Measurements from ENCODE around the gene RNASE8. TPM values are rescaled to one million over a fixed set of nuclear protein-coding genes. Genes with fewer than 3 reads are reported as not detected.
A peak's percentile ranks its signal among the peaks of the same experiment; 100 is the strongest.

RNASE8 gene
- total RNA-seq, 3 donors from 2014 or later (not counting 1 experiment from before 2014, with no cell fraction given): not detected

GRCh38 chr14:21088687-21089086, 31.1 kb downstream of the RNASE8 start:
- peaks cover 23 to 24% of the 10 kb centered on the region in 2 donors for H3K4me1 Mint-ChIP-seq
- no peaks in the 10 kb centered on the region for H3K9me3 Mint-ChIP-seq
- no peaks in the 10 kb centered on the region for H3K36me3 ChIP-seq (ENCODE audit: control insufficient read depth, insufficient read depth, low read length)
- intact Hi-C loops (cut with micrococcal nuclease): no loop called here
- no peaks in the 10 kb centered on the region for H3K27me3 ChIP-seq (ENCODE audit: control insufficient read depth, insufficient read depth, low read length)
- no peak overlapping the region for H3K27ac ChIP-seq (ENCODE audit: low read length)
- H3K27me3 Mint-ChIP-seq (ENCODE audit: low read depth in 2 of 2): peaks cover 0 to 10% of the 10 kb centered on the region in 2 donors
- H3K27ac Mint-ChIP-seq: peak overlapping the region; percentile 66 to 76
- H3K36me3 Mint-ChIP-seq: no peaks in the 10 kb centered on the region
- WGBS (ENCODE audit: insufficient coverage): 86% methylated on average over 4 of the region's 4 CpGs
- no peak for TF ChIP-seq CTCF (IDR thresholded peaks at IDR 0.05)
- no peak overlapping the region for H3K4me3 Mint-ChIP-seq
- H3K4me1 ChIP-seq (ENCODE audit: control insufficient read depth, insufficient read depth, low read length): peaks cover 25% of the 10 kb centered on the region
- no peaks in the 10 kb centered on the region for H3K9me3 ChIP-seq (ENCODE audit: control insufficient read depth, insufficient read depth, low read length)
- DNase-seq (peak in 1 of 2 donors; percentile 28), ATAC-seq (no peak)
- H3K4me3 ChIP-seq (ENCODE audit: low read length): no peak overlapping the region

- DNase-seq: peak in 1 of 2 donors; percentile 14
- Histone ChIP-seq H3K4me3 (ENCODE audit: low read length) (no peak overlapping the region), H3K27me3 (ENCODE audit: control insufficient read depth, insufficient read depth, low read length) (no peaks in the 10 kb centered on the region), H3K27ac (ENCODE audit: low read length) (no peak overlapping the region), H3K9me3 (ENCODE audit: control insufficient read depth, insufficient read depth, low read length) (no peaks in the 10 kb centered on the region), H3K36me3 (ENCODE audit: control insufficient read depth, insufficient read depth, low read length) (no peaks in the 10 kb centered on the region), H3K4me1 (ENCODE audit: control insufficient read depth, insufficient read depth, low read length) (peaks cover 25% of the 10 kb centered on the region)
- Mint-ChIP-seq H3K27ac (peak overlapping the region; percentile 66 to 76), H3K4me3 (no peak overlapping the region), H3K27me3 (ENCODE audit: low read depth in 2 of 2) (peaks cover 0 to 8% of the 10 kb centered on the region in 2 donors), H3K9me3 (no peaks in the 10 kb centered on the region), H3K4me1 (peaks cover 23 to 24% of the 10 kb centered on the region in 2 donors), H3K36me3 (no peaks in the 10 kb centered on the region)
- ATAC-seq: no peak
- WGBS (ENCODE audit: insufficient coverage): no CpG with 5 or more reads among the region's 1 CpG
- TF ChIP-seq CTCF (IDR thresholded peaks at IDR 0.05): no peak
- intact Hi-C loops (cut with micrococcal nuclease): no loop called here
These were observed 31.6 kb downstream of the RNASE8 start for GRCh38 chr14:21089271-21089670.

GRCh38 chr14:21089877-21090193, 32.2 kb downstream of the RNASE8 start:
- H3K27ac Mint-ChIP-seq: peak overlapping the region in 1 of 2 donors; percentile 76
- H3K9me3 Mint-ChIP-seq: no peaks in the 10 kb centered on the region
- Histone ChIP-seq H3K9me3 (ENCODE audit: control insufficient read depth, insufficient read depth, low read length) (no peaks in the 10 kb centered on the region), H3K4me3 (ENCODE audit: low read length) (no peak overlapping the region), H3K27me3 (ENCODE audit: control insufficient read depth, insufficient read depth, low read length) (no peaks in the 10 kb centered on the region), H3K36me3 (ENCODE audit: control insufficient read depth, insufficient read depth, low read length) (no peaks in the 10 kb centered on the region), H3K4me1 (ENCODE audit: control insufficient read depth, insufficient read depth, low read length) (peaks cover 25% of the 10 kb centered on the region), H3K27ac (ENCODE audit: low read length) (no peak overlapping the region)
- H3K4me1 Mint-ChIP-seq: peaks cover 23 to 24% of the 10 kb centered on the region in 2 donors
- H3K27me3 Mint-ChIP-seq (ENCODE audit: low read depth in 2 of 2): peaks cover 0 to 4% of the 10 kb centered on the region in 2 donors
- no peak for DNase-seq
- no peaks in the 10 kb centered on the region for H3K36me3 Mint-ChIP-seq
- 93% methylated on average over 5 of the region's 5 CpGs for WGBS (ENCODE audit: insufficient coverage)
- ATAC-seq: no peak
- TF ChIP-seq CTCF (IDR thresholded peaks at IDR 0.05): no peak
- no peak overlapping the region for H3K4me3 Mint-ChIP-seq
- intact Hi-C loops (cut with micrococcal nuclease): no loop called here

Measured in natural killer cell (primary cell).